Measurements from ENCODE around the gene KCNT2. TPM values are rescaled to one million over a fixed set of nuclear protein-coding genes. Genes with fewer than 3 reads are reported as not detected.

Gene KCNT2
- total and polyA plus RNA-seq, 9 of the 15 experiments (the other 6 are each of a cell fraction or from before 2014, with no cell fraction given) = 0.13 to 0.73 (median 0.28) TPM

DNA sequence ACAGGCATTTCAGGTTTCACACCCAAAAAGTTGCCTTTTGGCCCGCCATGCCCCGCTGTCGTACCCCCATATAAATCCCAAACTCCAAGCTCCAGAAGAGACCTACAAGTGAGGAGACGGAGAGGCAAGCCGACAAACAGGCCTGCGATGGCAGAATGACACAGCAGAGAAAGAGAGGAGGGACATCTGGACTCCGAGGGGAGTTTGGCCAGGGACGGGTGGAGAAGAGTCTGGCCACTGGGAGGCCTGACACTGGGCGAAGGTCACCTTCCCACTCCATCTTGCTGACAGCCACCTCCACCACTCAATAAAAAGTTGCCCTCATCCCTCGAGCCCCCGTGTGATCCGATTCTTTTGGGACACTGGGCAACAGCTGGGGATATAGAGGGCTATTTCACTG, 41.8 kb upstream of the KCNT2 start (continued):
- TF ChIP-seq, protein P1, sequence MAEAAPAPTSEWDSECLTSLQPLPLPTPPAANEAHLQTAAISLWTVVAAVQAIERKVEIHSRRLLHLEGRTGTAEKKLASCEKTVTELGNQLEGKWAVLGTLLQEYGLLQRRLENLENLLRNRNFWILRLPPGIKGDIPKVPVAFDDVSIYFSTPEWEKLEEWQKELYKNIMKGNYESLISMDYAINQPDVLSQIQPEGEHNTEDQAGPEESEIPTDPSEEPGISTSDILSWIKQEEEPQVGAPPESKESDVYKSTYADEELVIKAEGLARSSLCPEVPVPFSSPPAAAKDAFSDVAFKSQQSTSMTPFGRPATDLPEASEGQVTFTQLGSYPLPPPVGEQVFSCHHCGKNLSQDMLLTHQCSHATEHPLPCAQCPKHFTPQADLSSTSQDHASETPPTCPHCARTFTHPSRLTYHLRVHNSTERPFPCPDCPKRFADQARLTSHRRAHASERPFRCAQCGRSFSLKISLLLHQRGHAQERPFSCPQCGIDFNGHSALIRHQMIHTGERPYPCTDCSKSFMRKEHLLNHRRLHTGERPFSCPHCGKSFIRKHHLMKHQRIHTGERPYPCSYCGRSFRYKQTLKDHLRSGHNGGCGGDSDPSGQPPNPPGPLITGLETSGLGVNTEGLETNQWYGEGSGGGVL (CRISPR knock-in tag; IDR thresholded peaks at IDR 0.05) = no peak
- TF ChIP-seq KLF16 (IDR thresholded peaks at IDR 0.05) (no peak), CBFA2T3 (IDR thresholded peaks at IDR 0.05) (no peak), PTTG1 (tag; IDR thresholded peaks at IDR 0.05; ENCODE audit: low read depth) (no peak), EP400 (IDR thresholded peaks at IDR 0.05) (no peak), ATF7 (IDR thresholded peaks at IDR 0.05) (no peak), BACH1 (tag; IDR thresholded peaks at IDR 0.05) (no peak), ATF1 (CRISPR knock-in tag; IDR thresholded peaks at IDR 0.05) (no peak), ATF1 (tag; IDR thresholded peaks at IDR 0.05) (peak; percentile 32; the same call in 1 of the 2 replicates), THRAP3 (IDR thresholded peaks at IDR 0.05; ENCODE audit: borderline replicate concordance) (no peak), NFYB (IDR thresholded peaks at IDR 0.05; ENCODE audit: extremely low read depth, insufficient read length) (no peak), SP2 (IDR thresholded peaks at IDR 0.05; ENCODE audit: extremely low read depth, low read depth, low read length, poor library complexity, severe bottlenecking) (no peak), CBFB (CRISPR knock-in tag; IDR thresholded peaks at IDR 0.05) (no peak), ZBTB7A (IDR thresholded peaks at IDR 0.05; ENCODE audit: borderline replicate concordance, control insufficient read depth, low read depth, low read length) (no peak; the same call in 1 of the 2 replicates), NFRKB (IDR thresholded peaks at IDR 0.05; ENCODE audit: low read depth) (0 out of 2 replicates have a peak, but pooled peaks have one; percentile 33), PCBP1 (IDR thresholded peaks at IDR 0.05; ENCODE audit: low read depth, low read length, poor library complexity, severe bottlenecking) (no peak), RB1 (IDR thresholded peaks at IDR 0.05; ENCODE audit: low read depth) (no peak), C11orf30 (IDR thresholded peaks at IDR 0.05; ENCODE audit: low read depth) (peak; percentile 68), CXXC5 (CRISPR knock-in tag; IDR thresholded peaks at IDR 0.05) (0 out of 2 replicates have a peak, but pooled peaks have one; percentile 5), RAD21 (CRISPR knock-in tag; conservative IDR thresholded peaks at IDR 0.05 in 1 of 2, IDR thresholded peaks at IDR 0.05 in 1 of 2) (no peak)
- TF ChIP-seq, protein P2, sequence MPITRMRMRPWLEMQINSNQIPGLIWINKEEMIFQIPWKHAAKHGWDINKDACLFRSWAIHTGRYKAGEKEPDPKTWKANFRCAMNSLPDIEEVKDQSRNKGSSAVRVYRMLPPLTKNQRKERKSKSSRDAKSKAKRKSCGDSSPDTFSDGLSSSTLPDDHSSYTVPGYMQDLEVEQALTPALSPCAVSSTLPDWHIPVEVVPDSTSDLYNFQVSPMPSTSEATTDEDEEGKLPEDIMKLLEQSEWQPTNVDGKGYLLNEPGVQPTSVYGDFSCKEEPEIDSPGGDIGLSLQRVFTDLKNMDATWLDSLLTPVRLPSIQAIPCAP (CRISPR knock-in tag; IDR thresholded peaks at IDR 0.05; ENCODE audit: borderline replicate concordance) = no peak
- TF ChIP-seq, protein P3, sequence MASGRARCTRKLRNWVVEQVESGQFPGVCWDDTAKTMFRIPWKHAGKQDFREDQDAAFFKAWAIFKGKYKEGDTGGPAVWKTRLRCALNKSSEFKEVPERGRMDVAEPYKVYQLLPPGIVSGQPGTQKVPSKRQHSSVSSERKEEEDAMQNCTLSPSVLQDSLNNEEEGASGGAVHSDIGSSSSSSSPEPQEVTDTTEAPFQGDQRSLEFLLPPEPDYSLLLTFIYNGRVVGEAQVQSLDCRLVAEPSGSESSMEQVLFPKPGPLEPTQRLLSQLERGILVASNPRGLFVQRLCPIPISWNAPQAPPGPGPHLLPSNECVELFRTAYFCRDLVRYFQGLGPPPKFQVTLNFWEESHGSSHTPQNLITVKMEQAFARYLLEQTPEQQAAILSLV (tag; IDR thresholded peaks at IDR 0.05) = no peak
- TF ChIP-seq, protein P4, sequence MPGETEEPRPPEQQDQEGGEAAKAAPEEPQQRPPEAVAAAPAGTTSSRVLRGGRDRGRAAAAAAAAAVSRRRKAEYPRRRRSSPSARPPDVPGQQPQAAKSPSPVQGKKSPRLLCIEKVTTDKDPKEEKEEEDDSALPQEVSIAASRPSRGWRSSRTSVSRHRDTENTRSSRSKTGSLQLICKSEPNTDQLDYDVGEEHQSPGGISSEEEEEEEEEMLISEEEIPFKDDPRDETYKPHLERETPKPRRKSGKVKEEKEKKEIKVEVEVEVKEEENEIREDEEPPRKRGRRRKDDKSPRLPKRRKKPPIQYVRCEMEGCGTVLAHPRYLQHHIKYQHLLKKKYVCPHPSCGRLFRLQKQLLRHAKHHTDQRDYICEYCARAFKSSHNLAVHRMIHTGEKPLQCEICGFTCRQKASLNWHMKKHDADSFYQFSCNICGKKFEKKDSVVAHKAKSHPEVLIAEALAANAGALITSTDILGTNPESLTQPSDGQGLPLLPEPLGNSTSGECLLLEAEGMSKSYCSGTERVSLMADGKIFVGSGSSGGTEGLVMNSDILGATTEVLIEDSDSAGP (CRISPR knock-in tag; IDR thresholded peaks at IDR 0.05) = no peak
